GM19351 (cell line): ENCODE results near the gene CEP350.
A peak's percentile ranks its signal among the peaks of the same experiment; 100 is the strongest.
"Not testable (repeated sequence)": the region's sequence is repeated elsewhere in the genome, so short reads cannot be mapped to it uniquely, and the experiment has no call there.

Experiments used
- ATAC-seq: cut with Tn5 transposase; IDR thresholded peaks from one replicate; pipeline ENCODE4 v1.9.1; 2021; ENCODE audit warnings: mild to moderate bottlenecking, moderate library complexity; ENCODE audit not compliant: unreplicated experiment

Gene CEP350

DNA sequence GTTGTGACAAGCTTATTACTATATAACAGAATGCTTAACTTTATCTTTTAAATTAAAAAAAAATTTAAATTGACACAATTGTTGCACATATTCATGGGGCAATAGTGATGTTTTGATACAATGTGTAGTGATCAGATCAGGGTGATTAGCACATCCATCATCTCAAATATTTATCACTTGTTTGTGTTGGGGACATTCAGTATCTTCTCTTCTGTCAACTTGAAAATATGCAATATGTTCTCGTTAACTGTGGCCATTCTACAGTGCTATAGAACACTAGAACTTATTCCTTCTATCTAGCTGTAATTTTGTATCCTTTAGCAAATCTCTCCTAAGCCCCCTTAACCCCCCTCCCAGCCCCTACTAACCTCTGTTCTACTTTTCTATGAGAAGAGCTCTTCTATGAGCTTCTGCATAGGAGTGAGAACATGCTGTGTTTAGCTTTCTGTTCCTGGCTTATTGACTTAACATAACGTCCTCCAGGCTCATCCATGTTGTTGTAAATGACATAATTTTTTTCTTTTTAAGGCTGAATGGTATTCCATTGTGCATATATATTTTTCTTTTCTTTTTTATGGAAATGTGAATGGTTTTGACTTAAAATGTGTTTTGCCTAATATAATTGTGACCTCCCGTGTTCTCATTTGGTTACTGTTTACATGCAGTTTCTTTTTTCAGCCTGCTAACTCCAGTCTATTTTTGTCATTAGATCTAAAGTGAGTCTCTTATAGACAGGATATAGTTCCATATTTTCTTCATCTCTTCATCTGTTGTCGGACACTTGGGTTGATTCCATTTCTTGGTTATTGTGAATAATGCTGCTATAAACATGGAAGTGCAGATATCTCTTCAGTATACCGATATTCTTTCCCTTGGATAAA lies 23.8 kb downstream of the CEP350 start:
- ATAC-seq = no peak

DNA sequence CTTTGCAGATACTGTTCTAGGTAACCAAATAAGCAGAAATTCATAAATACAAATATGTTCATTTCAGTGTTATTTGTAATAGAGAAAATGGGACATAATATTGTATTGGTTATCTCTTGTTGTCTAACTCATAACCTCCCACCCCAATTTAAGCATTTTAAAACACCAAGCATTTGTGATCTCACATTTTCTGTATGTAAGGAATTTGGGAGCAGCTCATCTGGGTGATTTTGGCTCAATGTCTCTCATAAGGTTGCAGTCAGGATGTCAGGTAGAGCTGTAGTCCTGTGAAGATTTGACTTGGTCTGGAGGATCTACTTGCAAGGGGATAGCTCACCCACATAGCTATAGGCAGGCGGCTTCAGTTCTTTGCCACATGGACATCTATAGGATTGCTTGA lies 29.5 kb downstream of the CEP350 start:
- no peak for ATAC-seq

DNA sequence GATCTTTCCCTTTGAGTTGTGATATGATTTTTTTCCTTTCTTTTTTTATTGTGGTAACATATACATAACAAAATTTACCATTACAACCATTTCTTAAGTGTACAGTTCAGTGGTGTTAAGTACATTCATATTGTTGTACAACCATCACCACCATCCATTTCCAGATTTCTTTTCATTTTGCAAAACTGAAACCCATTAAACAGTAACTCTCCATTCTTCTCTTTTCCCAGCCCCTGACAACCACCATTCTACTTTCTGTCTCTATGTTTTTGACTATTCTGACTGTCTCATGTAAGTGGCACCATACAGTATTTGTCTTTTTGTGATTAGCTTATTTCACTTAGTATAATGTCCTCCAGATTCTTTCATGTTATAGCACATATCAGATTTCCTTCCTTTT lies 30.3 kb downstream of the CEP350 start:
- ATAC-seq = no peak

DNA sequence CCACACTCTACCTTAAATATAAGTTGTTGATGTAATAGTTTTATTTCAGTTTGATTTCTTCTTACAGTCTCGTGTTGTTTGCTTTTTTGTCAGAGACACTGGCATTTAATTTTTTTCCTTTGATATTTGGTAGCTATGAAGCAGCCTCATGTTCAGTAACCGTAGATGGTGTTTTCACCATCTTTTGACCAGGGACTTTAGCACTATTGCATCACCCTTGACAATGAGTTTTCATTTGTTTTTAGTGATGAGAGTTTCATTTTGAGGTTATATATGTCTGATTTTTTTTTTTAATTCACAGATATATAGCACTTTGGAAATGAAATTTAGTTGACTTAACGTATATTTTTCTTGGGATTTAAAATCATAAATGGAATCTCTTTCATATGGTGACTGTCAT lies 36.2 kb downstream of the CEP350 start:
- ATAC-seq = no peak

DNA sequence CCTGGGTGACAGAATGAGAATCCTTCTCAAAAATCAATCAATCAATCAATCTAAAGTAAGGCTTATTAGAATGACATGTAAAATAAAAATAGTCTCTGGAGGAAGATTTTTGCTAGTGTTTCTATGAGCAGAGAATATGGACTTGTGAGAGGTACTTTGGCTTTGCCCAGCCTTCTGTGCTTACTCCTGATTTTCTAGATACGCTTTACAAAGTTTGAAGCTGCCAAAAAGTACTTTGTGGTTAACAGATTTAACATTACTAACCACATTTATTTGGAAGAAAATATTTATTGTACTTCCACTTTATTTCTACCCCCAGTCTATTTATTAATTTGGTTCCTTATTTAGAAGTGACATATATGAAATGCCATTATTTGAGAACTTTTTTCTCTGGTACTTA lies 41.0 kb downstream of the CEP350 start:
- ATAC-seq = no peak

DNA sequence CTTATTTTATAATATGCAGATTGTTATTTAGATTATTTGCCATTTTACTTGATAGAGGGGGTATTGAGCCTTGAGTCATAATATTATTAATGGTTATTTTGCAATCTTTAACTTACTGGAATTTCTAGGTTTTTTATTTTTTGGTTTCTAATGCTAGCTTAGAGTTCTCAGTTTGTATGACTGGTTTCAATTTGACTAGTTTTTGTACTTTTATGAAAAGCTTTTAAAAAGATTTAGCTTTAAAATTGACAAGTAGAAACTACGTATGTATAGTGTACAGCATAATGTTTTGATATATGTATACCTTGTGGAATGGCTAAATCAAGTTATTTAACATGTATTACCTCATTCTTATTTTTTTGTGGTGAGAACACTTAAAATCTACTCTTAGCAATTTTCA lies 41.5 kb downstream of the CEP350 start:
- ATAC-seq = peak; percentile 83

GRCh38 chr1:180000575-180000974 lies 46.0 kb downstream of the CEP350 start:
- ATAC-seq = no peak

DNA sequence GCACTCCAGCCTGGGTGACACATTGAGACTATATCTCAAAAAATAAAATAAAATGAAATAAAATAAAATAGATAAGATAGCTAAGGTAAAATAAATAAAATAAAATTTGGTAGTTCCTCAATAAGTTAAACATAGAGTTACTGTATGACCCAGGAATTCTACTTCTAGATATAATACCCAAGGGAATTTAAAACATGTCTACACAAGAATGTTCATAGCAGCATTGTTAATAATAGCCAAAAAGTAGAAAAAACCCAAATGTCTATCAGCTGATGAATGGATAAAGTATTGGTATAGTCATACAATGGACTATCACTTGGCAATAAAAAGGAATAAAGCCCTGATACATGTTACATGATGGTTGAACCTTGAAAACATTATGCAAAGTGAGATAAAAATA lies 47.8 kb downstream of the CEP350 start:
- ATAC-seq = no peak

GRCh38 chr1:180003026-180003695 lies 48.6 kb downstream of the CEP350 start:
- ATAC-seq = peak; percentile 94

- ATAC-seq = not testable (repeated sequence)
Measured at GRCh38 chr1:180006762-180007161, 52.2 kb downstream of the CEP350 start.

DNA sequence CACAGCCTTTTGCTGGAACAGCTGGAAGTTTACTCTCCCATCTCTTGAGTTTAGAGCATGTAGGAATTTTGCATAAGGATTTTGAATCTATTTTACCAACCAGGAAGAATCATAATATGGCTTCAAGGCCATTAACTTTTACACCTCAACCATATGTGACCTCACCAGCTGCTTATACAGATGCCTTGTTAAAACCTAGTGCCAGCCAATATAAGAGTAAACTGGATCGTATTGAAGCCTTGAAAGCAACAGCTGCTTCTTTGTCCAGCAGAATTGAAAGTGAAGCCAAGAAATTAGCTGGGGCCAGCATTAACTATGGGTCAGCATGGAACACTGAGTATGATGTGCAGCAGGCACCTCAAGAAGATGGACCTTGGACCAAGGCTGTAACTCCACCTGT lies 65.4 kb downstream of the CEP350 start:
- ATAC-seq = no peak

- ATAC-seq = no peak
Measured at GRCh38 chr1:180026556-180026955, 71.9 kb downstream of the CEP350 start.

DNA sequence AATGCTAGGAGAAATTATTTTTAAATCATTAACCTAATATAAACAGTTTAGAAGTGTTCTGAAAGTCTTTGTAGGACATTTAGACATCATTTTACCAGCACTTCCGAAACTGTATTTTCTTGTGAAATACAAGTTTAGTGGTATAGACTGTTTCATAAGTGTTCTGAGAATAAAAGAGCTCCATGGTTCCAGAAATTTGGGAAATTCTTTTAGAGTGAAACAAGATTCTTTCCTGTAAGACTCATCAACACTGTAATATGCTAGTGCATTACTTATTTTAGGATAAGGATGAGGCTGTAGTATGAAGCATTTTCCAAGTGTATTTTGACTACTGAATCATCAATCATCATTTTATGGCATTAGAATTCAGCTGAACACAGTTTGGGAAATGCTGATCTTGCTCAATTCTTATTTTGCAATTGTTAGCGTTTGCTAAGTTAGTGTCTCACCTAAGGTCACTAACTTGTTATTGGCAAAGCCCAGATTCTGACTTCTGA lies 73.4 kb downstream of the CEP350 start:
- no peak for ATAC-seq

- ATAC-seq = no peak
Measured at GRCh38 chr1:180028864-180029263, 74.3 kb downstream of the CEP350 start.

DNA sequence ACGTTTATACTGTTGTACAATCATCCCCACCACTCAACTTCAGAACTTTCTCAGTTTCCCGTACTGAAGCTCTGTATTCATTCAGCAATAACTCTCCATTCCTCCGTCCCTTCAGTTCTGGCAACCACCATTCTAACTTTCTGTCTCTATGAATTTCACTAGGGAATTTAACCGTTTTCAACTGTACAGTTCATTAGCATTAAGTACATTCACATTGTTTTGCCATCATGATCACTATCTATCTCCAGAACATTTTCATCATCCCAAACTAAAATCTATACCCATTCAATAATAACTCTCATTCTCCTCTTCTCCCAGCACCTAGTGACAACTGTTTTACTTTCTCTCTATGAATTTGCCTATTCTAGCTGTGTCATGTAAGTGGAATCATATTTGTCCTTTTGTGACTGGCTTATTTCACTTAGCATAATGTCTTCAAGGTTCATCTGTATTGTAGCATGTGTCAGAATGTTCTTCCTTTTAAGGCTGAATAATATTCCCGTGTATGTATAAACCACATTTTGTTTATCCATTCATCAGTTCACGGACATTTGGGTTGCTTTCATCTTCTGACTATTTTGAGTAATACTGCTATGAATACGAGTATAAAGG lies 75.0 kb downstream of the CEP350 start:
- ATAC-seq = no peak

DNA sequence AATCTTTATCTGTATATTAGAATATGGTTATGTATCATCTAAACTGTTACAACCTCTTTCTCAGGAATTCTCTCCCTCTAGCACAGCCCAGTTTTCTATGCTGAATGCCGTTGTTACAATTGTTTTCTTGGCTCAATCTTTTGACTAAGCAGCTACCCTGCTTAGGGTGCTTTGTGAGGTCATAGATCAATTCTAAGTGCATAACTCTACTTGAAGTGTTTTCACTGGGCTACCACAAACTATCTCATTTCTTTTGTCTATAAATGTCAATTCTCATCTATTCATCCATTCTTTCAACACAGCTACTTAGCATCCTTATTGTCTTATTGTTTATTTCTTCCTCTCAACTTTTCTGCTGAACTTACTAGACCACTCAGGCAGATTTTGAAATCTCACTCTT lies 77.1 kb downstream of the CEP350 start:
- no peak for ATAC-seq

DNA sequence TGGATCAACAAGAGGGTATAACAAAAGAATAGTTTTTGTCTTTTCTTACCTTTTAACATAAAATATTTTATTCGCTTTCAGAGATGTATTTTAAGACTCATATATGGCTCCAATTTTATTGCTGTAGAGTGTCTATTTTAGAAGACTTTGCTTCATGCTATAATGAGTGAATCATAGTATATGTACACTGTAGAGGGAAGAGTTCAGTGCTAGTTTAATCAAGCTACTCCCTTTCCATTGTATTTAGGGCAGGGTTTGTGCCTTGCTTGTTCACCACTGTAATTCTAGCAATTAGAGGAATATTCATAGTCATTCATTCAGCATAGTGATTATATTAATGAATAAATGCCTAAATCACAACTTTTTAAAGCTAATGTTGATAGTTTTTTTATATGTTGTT lies 78.8 kb downstream of the CEP350 start:
- ATAC-seq = no peak

- ATAC-seq = no peak
Measured at GRCh38 chr1:180040034-180040433, 85.4 kb downstream of the CEP350 start.

- no peak for ATAC-seq
Measured at GRCh38 chr1:180041582-180041981, 87.0 kb downstream of the CEP350 start.

- no peak for ATAC-seq
Measured at GRCh38 chr1:180042988-180043622, 88.5 kb downstream of the CEP350 start.

DNA sequence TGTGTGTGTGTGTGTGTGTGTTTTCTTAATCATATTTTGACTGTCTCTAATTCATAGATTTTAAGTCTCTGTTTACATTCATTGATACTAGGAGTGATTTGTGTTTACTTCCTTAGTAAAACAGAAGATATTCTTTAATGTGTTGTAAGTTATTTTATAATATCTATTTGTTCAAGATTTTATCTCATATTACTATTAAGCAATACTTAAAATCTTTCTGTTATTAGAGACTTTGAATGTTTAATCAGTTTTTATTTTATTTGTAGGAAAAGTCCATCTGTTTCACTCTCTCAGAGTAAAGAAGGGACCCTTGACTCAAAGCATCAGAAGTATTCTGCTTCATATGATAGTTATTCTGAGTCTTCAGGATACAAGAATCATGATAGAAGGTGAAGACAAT lies 89.2 kb downstream of the CEP350 start:
- no peak for ATAC-seq
